Keratinocyte (primary cell): ENCODE measurements around the gene KANSL2. TPM values are rescaled to one million over a fixed set of nuclear protein-coding genes. Genes with fewer than 3 reads are reported as not detected.

Experiments
- DNase-seq: peaks from one replicate; pipeline ENCODE4 v3.0.0-alpha.2; 2011; ENCODE audit warnings: low read depth, missing footprints, low spot score
- FAIRE-seq: peaks from 2 replicates; lab custom pipeline; 2011; peaks lifted over from hg19 to GRCh38; lab: Jason Lieb, UNC
- H2AFZ ChIP-seq: 2 replicates; pipeline ENCODE4 v1.6.0; 2012; ENCODE audit warnings: low read length, control low read depth, inconsistent platforms; ENCODE audit not compliant: control insufficient read depth
- H3K27ac ChIP-seq: 2 replicates; pipeline ENCODE4 v1.5.1; 2011; ENCODE audit warnings: low read length; ENCODE audit not compliant: control insufficient read depth, insufficient read depth
- H3K27me3 ChIP-seq: 3 replicates; pipeline ENCODE4 v1.6.0; 2011; ENCODE audit warnings: low read length; ENCODE audit not compliant: control insufficient read depth, insufficient read depth; ENCODE audit errors: extremely low read depth
- H3K36me3 ChIP-seq, 2 experiments: 2 replicates in 1 of 2; 3 replicates in 1 of 2; pipeline ENCODE4 v1.5.1; 2011; ENCODE audit warnings: low read length in 2 of 2, mild to moderate bottlenecking in 1 of 2; ENCODE audit not compliant: control insufficient read depth in 2 of 2, insufficient read depth in 2 of 2; ENCODE audit errors: extremely low read depth in 1 of 2
- H3K4me1 ChIP-seq: 3 replicates; pipeline ENCODE4 v1.5.1; 2011; ENCODE audit warnings: low read length; ENCODE audit not compliant: control insufficient read depth, insufficient read depth; ENCODE audit errors: extremely low read depth
- H3K4me2 ChIP-seq: 3 replicates; pipeline ENCODE4 v1.6.0; 2011; ENCODE audit warnings: low read depth, low read length; ENCODE audit not compliant: control insufficient read depth, insufficient read depth; ENCODE audit errors: extremely low read depth
- H3K4me3 ChIP-seq, 3 experiments: fragments of 200-600 bp in 1 of 3; sonication (generic) in 1 of 3; 2 replicates in 2 of 3; 3 replicates in 1 of 3; pipeline ENCODE4 v1.5.1; 2011 to 2016; ENCODE audit warnings: low read length in 3 of 3, mild to moderate bottlenecking in 3 of 3, control low read depth in 2 of 3, inconsistent platforms in 1 of 3, low read depth in 1 of 3, mixed read lengths in 1 of 3, mixed run types in 1 of 3, moderate library complexity in 1 of 3; ENCODE audit not compliant: control insufficient read depth in 2 of 3, insufficient read depth in 2 of 3; ENCODE audit errors: extremely low read depth in 1 of 3
- H3K79me2 ChIP-seq: 2 replicates; pipeline ENCODE4 v1.6.0; 2012; ENCODE audit warnings: low read length; ENCODE audit not compliant: control insufficient read depth, insufficient read depth
- H3K9ac ChIP-seq: 3 replicates; pipeline ENCODE4 v1.6.0; 2011; ENCODE audit warnings: low read length; ENCODE audit not compliant: control insufficient read depth, insufficient read depth; ENCODE audit errors: extremely low read depth
- H3K9me1 ChIP-seq: 3 replicates; pipeline ENCODE4 v1.6.0; 2011; ENCODE audit warnings: low read length; ENCODE audit not compliant: control insufficient read depth, insufficient read depth; ENCODE audit errors: extremely low read depth
- H3K9me3 ChIP-seq: 2 replicates; pipeline ENCODE4 v1.5.1; 2012; ENCODE audit warnings: low read depth, low read length; ENCODE audit not compliant: control insufficient read depth
- H4K20me1 ChIP-seq: 3 replicates; pipeline ENCODE4 v1.6.0; 2011; ENCODE audit warnings: low read length; ENCODE audit not compliant: control insufficient read depth, insufficient read depth; ENCODE audit errors: extremely low read depth
- CTCF ChIP-seq, 3 experiments: IDR thresholded peaks in 1 of 3; conservative IDR thresholded peaks in 1 of 3; optimal IDR thresholded peaks in 1 of 3; 2 replicates in 2 of 3; 3 replicates in 1 of 3; pipeline versions ENCODE3 to v1.5.1; 2011; ENCODE audit warnings: low read length in 3 of 3, mild to moderate bottlenecking in 3 of 3, moderate library complexity in 2 of 3, control low read depth in 1 of 3, inconsistent platforms in 1 of 3; ENCODE audit not compliant: insufficient read depth in 2 of 3; ENCODE audit errors: extremely low read depth in 1 of 3
- EZH2 ChIP-seq: IDR thresholded peaks from one replicate; pipeline ENCODE4 v1.6.1; 2012; ENCODE audit warnings: inconsistent platforms, mild to moderate bottlenecking, low read length, moderate library complexity
- dilution Hi-C: fragments of 300-500 bp; cut with MboI; formaldehyde crosslinking; loops from one replicate; pipeline ENCODE4 v1.7.0; 2020; ENCODE audit warnings: low sequenced_read_pairs; ENCODE audit not compliant: extremely low pct_ligation_motif_present
- polyA plus RNA-seq, 5 experiments: library from polyadenylated mRNA; depleted of rRNA in 3 of 5; stranded (reverse) in 3 of 5; stranded (forward) in 1 of 5; unstranded in 1 of 5; fragments of >200 nt; gene quantifications; 1 replicate in 1 of 5; 2 replicates in 3 of 5; 3 replicates in 1 of 5; pipeline versions ENCODE4 v1.2.1 to v1.2.3, GENCODE V29; 2011 to 2012; ENCODE audit warnings: missing spikeins in 2 of 5, low read depth in 1 of 5, low replicate concordance in 1 of 5

The KANSL2 gene
- polyA plus RNA-seq, 1 donor (not counting 4 experiments of a cell fraction or from before 2014, with no cell fraction given), result 37.8 TPM

GRCh38 chr12:48695859-48696258 lies 13.8 kb upstream of the KANSL2 start:
- no peak for DNase-seq
- Histone ChIP-seq H3K9me3 (no peaks in the 10 kb centered on the region), H3K9me1 (no peaks in the 10 kb centered on the region), H3K9ac (no peak overlapping the region), H3K27me3 (no peaks in the 10 kb centered on the region), H3K36me3 (peaks cover 24 to 34% of the 10 kb centered on the region in 2 experiments), H3K79me2 (peaks cover 18% of the 10 kb centered on the region), H2AFZ (no peak overlapping the region), H4K20me1 (peaks cover 6% of the 10 kb centered on the region), H3K27ac (no peak overlapping the region), H3K4me2 (no peak overlapping the region), H3K4me1 (no peaks in the 10 kb centered on the region), H3K4me3 (no peak overlapping the region)
- TF ChIP-seq CTCF (optimal IDR thresholded peaks at IDR 0.05 in 1 of 3, IDR thresholded peaks at IDR 0.05 in 1 of 3, conservative IDR thresholded peaks at IDR 0.05 in 1 of 3; ENCODE audit: extremely low read depth in 1 of 3, insufficient read depth in 2 of 3, low read length in 3 of 3) (no peak), EZH2 (no peak)
- dilution Hi-C loops, result no loop called here
- no peak for FAIRE-seq

- Histone ChIP-seq H3K36me3 (peaks cover 24 to 35% of the 10 kb centered on the region in 2 experiments), H3K27ac (no peak overlapping the region), H3K27me3 (no peaks in the 10 kb centered on the region), H3K4me2 (no peak overlapping the region), H3K9me3 (no peaks in the 10 kb centered on the region), H3K9me1 (no peaks in the 10 kb centered on the region), H3K9ac (no peak overlapping the region), H4K20me1 (peaks cover 6% of the 10 kb centered on the region), H3K4me1 (no peaks in the 10 kb centered on the region), H3K79me2 (peaks cover 18% of the 10 kb centered on the region), H2AFZ (no peak overlapping the region), H3K4me3 (no peak overlapping the region)
- no peak for FAIRE-seq
- DNase-seq, result no peak
- TF ChIP-seq CTCF (optimal IDR thresholded peaks at IDR 0.05 in 1 of 3, IDR thresholded peaks at IDR 0.05 in 1 of 3, conservative IDR thresholded peaks at IDR 0.05 in 1 of 3; ENCODE audit: extremely low read depth in 1 of 3, insufficient read depth in 2 of 3, low read length in 3 of 3) (no peak), EZH2 (no peak)
- dilution Hi-C loops, result no loop called here
Measured at GRCh38 chr12:48694038-48694437, 12.0 kb upstream of the KANSL2 start.
